ACHN (cell line): ENCODE data around the gene CFAP410.
"Not testable (repeated sequence)": the region's sequence is repeated elsewhere in the genome, so short reads cannot be mapped to it uniquely, and the experiment has no call there.

Source experiments
- DNase-seq: peaks from one replicate; pipeline ENCODE4 v3.0.0-alpha.2; 2015
- in situ Hi-C: cut with HindIII; loops from 2 replicates; pipeline ENCODE4 v1.10.0; 2017; ENCODE audit warnings: low sequenced_read_pairs, low pct_ligation_motif_present, low pct_unique_long_range_greater_than_20kb

Gene CFAP410

DNA sequence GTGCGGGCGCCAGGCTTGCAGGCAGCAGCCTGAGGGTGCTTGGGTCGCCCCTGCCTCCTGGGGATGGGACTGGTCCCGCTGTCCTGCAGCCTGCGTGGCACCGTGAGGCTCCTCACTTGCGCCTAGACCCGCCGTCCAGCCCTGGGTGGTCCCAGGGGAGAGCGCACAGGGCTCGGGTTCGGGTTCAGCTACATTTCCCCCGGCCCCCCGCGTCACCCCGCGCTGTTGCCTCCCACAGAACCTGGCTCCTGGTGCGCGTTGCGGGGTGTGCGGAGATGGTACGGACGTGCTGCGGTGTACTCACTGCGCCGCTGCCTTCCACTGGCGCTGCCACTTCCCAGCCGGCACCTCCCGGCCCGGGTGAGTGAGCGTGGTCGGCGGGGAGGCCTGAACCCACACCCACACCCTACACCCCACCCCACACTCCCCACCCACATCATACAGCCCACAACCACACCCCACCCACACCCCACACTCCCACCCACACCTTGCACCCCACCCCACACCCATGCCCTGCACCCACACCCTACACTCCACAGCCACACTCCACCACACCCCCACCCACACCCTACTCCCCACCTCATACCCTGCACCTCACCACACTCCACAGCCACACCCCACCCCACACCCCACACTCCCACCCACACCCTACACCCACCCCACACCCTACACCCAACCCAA is 45.5 kb downstream of the CFAP410 start:
- in situ Hi-C loops = no loop called here

DNA sequence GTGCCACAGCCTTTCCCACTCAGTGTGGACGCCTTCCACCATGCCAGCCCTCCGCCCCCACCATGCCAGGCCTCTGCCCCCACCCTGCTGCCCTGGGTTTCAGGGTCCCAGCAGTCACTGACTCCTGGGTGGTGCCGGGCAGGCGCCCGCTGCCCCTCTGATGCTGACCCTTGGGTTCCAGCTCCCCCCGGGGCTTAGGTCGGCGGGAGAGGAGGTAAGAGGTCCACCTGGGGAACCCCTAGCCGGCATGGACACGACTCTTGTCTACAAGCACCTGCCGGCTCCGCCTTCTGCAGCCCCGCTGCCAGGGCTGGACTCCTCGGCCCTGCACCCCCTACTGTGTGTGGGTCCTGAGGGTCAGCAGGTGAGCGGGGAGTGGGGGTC is 46.4 kb downstream of the CFAP410 start:
- in situ Hi-C loops = no loop called here
- DNase-seq = no peak

More for the DNA sequence above, 45.5 kb downstream of the CFAP410 start:
- no peak for DNase-seq

DNA sequence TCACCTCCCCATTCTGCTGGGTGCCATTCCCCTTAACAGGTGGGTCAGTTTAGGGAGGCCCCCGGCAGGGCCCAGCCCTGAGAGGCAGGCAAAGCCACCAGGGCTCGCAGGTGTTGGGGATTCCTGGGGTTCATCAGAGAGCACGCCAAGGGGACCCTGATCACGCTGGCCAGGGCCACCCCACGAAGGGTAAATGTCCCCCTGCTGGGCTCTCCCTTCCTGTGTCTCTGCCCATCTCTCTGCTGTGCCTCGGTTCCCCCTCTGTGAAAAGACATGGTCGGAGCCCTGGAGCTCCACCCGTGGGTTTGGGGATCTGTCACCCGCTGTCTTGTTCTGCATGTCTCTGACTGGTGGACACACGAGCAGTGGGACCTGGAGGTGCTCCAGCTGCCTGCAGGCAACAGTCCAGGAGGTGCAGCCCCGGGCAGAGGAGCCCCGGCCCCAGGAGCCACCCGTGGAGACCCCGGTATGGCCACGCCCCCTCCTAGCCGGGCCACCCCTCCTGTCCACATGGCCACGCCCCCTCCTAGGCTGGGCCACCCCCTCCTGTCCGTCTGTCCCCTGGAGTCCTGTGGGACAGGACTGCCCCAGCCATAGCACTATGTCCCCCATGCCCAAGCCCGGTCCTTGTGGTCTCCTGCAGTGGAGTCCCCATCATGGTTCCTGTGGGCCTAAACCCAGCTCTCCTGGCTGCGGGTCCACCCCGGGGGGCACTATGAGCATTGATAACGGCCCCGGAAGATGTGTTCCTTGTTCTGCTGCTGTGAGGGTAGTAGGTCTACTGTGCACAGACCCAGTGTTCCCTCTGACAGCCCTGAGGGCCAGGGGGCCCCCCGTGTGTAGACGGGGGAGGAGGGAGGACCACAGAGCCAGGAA is 47.0 kb downstream of the CFAP410 start:
- in situ Hi-C loops = no loop called here

DNA sequence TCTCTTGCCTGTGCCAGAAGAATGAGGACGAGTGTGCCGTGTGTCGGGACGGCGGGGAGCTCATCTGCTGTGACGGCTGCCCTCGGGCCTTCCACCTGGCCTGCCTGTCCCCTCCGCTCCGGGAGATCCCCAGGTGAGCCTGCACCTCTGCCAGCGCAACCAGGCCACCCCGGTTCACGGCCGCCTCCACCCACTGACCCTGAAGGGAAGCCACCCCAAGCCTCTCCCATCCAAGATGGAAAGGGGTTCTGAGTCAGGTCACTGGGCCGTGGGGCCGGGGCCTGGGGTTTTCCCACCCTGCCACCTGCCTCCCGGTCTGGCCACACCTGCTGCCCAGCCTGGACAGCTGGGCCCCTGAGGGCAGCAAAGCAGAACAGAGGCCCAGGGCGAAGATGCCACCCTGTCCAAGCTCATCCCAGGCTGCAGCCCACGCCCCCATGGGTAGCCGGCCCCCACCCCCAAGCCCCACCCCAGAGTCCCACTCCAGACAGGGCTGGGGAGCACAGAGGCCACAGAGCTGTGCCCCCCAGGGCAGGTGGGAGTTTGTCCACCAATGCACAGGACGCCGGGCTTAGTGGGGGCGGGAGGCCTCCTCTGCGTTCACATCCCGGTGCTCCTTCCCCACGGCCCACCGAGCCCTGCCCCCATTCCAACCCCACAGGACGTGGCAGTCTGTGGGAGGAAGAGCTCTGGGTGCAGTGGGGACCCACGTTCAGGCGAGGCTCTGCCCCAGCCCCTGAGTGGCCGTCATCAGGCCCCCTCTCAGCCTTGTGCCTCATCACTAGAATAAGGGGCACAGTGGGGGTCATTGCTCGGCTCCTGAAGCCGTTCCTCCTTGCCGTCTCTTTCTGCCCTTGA is 47.9 kb downstream of the CFAP410 start:
- DNase-seq = no peak
- in situ Hi-C loops = no loop called here

More for the DNA sequence above, 47.0 kb downstream of the CFAP410 start:
- no peak for DNase-seq

DNA sequence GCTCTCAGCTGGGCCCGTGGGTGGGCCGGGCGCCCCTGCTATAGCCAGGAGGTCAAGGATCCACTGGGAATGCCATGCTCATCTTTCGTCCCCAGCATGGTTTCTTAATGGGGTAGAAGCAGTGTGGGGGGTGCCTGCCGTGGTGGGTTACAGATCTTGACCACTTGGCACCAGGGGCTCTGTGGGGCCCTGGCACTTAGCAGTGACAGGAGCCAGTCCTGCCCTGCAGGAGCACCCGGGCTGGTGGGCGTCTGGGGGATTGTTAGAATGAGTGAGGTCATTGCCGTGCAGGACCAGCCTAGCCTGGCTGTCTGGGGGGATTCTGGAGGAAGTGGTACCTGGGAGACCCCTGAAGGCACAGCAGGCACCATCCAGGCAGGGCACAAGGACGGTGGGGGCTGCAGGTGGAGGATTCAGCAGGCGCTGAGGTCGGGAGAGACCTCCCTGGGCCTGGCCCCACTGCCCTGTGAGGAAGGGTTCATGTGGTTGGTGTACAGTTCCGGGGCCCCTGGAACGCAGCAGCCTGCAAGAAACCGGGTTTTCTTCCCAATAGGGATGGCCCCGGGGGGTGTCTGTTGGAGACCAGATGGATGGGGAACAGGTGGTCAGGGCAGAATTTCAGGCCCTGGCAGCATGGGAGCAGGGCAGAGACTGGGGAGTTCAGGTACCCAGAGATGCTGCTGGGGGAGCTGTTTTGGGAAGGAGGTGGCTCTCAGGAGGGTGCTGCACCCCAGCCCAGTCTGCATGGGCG is 48.7 kb downstream of the CFAP410 start:
- no peak for DNase-seq
- in situ Hi-C loops = no loop called here

DNA sequence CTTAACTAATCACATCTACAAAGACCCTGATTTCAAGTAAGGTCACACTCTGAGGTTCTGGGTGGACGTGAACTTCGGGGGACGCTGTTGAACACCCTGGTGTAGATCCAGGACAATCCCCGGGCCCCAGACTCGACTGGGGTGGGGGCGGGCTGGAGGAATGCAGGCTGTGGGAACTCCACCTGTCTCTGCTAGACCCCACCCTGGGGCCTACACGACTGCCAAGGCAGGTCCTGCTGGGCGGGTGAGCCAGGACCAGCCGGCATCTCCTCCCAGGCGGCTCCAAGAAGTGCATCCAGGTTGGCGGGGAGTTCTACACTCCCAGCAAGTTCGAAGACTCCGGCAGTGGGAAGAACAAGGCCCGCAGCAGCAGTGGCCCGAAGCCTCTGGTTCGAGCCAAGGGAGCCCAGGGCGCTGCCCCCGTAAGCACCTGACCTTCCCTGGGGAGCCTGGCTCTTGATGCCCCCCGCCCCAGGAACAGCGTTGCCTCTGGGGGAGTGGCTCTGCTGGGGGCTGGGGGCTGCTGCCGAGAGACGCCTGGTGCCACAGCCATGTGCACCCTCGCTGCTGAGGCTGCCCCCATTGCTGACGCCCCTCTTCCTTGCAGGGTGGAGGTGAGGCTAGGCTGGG is 49.7 kb downstream of the CFAP410 start:
- no peak for DNase-seq
- in situ Hi-C loops = no loop called here

DNA sequence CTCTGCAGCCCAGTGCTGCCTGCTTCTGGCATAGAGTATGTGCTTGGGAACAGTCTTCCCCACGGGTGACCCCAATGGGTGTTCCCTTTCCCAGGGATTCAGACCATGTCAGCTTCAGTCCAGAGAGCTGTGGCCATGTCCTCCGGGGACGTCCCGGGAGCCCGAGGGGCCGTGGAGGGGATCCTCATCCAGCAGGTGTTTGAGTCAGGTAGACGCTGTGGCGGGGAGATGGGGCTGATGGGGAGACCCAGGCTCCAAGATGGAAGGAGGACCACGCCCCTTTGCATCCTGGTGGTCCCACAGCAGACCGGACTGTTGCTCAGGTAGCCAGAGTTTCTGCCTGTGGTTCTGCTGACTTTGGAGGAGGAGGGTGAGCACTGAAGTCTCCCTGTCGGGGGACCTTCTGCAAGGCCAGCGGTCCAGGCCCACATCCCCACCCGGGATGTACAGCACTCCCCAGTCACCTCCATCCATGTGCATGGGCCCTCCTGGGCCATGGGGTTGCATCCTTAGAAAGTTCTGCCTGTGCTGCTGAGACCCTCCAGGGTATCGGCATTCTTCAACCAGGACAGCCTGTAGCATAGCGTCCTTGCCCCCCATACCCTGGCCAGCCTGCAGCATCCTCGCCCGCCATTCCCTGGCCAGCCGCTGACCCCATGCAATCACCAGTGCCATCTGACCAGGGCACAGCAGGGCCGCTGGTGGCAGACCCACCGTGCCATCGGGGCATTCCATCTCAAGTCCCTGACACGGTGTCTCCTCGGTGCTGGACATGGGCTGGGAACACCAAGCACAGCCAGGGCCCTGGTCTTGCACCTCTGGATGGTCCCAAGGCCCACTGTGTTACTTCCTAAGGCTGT is 50.7 kb downstream of the CFAP410 start:
- DNase-seq = no peak
- in situ Hi-C loops = no loop called here

DNA sequence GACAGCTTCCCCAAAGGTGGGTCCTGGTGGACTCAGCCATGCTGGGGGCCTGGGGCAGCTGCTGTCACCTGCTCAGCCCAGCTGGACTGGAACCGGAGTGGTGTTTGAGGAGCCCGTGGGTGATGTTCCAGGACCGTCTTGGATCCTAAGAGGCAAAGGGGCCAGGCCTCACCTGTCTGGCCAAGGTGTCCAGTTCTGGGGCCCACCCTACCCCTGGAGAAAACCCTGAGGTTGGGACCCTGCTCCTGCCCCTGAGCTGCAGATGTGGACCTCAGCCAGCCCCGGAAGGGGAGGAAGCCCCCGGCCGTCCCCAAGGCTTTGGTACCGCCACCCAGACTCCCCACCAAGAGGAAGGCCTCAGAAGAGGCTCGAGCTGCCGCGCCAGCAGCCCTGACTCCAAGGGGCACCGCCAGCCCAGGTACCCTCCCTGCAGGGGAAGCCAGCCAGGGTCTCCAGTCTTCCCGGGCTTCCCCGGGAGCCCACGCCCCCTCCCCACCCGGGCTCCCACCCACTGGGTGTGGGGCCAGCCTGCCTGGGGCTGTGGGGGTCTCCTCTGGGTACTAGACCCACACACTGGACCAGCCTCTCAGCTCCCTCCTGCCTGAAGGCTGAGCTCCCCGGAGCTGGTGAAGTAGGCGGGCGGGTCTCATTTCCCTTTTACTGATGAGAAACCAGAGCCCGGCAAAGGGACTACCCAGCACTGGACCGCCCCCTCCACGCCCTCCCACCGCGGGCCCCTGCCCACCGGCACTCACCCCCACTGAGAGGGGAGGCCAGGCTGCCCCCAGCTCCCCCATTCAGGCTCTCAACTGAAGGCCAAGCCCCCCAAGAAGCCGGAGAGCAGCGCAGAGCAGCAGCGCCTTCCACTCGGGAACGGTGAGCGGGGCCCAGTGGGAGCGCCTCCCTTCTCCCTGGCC is 52.2 kb downstream of the CFAP410 start:
- no peak for DNase-seq
- in situ Hi-C loops = no loop called here

DNA sequence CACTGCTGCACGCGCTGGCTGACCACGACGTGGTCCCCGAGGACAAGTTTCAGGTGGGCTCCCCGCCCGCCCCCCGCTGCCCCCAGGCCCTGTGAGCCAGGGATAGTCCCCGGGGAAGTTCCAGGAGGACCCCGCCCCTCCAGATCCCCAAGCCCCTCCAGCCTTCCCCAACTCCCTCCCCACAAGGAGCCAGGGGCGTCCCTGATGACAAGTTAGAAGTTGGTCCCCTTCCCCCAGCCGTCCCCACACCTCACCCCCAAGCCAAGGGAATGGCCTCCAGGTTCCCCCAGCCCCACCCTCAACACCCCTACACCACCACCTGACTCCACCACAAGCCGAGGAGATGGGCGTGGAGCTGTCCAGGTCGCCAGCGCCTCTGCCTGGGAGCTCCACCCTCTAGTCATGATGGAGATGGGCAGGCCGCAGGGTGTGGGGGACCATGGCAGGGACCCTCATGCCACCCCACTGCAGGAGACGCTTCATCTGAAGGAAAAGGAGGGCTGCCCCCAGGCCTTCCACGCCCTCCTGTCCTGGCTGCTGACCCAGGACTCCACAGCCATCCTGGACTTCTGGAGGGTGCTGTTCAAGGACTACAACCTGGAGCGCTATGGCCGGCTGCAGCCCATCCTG is 53.0 kb downstream of the CFAP410 start:
- in situ Hi-C loops = no loop called here
- DNase-seq = no peak

DNA sequence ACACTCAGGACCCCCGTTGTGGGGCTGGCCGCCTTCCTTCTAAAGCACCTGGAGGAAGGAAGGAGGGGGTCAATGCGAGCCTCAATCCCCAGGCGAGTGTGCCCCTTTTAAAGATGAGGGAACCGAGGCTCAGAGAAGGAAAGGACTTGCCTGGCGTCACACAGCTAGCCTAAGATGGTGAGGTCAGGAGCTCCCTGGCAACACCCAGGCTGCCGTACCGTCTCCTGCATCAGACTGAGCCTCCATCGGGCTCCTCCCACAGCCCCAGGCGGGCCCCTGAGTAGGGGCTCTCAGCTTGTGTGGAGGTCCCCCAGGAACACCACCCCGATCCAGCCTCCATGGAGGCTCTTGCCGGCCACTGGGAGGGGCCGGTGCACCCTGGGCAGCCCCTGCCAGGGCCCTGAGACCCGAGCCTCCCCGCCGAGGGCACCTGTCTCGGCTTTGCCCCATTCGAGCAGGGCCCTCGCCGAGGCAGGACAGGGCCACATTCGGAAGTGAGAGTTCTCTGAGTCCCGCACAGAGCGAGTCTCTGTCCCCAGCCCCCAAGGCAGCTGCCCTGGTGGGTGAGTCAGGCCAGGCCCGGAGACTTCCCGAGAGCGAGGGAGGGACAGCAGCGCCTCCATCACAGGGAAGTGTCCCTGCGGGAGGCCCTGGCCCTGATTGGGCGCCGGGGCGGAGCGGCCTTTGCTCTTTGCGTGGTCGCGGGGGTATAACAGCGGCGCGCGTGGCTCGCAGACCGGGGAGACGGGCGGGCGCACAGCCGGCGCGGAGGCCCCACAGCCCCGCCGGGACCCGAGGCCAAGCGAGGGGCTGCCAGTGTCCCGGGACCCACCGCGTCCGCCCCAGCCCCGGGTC is 53.8 kb downstream of the CFAP410 start, which contains the start of gene AIRE:
Gene AIRE (plus strand): TSS at position 739 of the 855 bp plus-strand sequence. CDS start 131 bp downstream, outside the sequence.
- in situ Hi-C loops = no loop called here
- DNase-seq = peak; percentile 20

DNA sequence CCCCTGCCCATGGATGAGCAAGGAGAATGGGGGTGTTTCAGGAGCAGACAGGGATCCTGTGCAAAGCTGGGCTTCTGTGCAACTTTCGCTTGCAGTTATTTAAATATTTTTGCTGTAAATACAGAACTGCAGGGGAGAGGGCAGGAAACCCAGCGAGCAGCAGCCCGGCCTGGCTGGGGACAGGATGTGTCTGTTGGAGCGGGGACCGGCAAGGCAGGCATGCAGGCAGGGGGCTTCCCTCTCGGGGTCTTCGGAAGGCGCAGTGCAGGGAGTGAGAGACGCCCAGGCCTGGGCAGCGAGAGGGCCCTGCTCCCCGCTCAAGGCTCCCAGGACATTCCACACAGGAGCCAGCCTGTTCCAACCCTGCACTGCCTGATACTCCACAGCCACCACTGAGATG is 55.2 kb downstream of the CFAP410 start:
- DNase-seq = no peak
- in situ Hi-C loops = no loop called here

DNA sequence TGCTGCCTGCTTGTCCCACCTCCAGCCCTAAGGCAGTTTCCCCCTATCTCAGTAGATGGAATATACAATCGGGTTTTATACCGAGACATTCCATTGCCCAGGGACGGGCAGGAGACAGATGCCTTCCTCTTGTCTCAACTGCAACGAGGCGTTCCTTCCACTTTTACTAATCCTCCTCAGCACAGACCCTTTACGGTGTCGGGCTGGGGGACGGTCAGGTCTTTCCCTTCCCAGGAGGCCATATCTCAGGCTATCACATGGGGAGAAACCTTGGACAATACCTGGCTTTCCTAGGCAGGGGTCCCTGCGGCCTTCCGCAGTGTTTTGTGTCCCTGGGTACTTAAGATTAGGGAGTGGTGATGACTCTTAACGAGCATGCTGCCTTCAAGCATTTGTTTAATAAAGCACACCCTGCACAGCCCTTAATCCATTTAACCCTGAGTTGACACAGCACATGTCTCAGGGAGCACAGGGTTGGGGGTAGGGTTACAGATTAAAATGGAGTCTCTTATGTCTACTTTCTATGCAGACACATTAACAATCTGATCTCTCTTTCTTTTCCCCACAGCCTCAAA is 55.9 kb downstream of the CFAP410 start:
- in situ Hi-C loops, DNase-seq: not testable (repeated sequence)

DNA sequence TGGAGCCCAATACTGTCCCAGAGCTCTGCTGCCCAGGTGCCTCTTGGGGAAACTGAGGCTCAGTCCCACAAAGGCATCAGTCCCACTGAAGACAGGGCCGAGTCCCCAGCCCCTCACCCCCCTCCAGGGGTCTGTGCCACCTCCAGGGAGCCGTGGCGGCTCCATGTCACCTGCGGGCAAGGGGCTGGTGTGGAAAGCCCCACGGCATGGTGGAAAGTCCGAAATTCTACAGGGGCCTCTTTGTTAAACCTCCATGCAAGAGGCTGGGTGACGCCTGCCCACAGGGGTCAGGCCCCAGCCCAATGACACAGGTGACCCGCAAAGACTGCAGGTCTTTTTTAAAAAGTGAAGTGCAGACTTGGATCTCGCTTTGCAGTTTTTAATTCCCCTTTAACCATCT is 56.8 kb downstream of the CFAP410 start:
- DNase-seq = no peak
- in situ Hi-C loops = no loop called here

DNA sequence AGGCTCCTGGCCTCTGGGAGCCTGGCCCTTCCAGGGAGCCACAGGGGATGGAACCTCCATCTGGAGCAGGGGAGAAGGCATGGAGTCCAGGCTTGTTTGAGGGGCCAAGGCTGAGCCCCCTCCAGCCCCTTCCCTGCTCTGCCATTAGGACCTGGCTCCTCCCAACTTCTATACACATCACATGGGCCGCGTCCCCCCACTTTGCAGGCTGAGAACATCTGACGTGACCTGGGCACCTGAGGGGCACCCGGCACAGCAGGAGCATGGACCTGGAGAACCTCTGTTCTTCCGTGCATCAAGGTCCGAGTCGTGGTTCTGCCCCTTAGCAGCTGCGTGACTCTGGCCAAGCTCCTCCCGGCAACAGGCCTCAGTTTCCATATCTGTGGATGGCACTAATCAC is 57.4 kb downstream of the CFAP410 start:
- no peak for DNase-seq
- in situ Hi-C loops = no loop called here
